ENCODE measurements around the gene BLVRA.

Gene BLVRA

DNA sequence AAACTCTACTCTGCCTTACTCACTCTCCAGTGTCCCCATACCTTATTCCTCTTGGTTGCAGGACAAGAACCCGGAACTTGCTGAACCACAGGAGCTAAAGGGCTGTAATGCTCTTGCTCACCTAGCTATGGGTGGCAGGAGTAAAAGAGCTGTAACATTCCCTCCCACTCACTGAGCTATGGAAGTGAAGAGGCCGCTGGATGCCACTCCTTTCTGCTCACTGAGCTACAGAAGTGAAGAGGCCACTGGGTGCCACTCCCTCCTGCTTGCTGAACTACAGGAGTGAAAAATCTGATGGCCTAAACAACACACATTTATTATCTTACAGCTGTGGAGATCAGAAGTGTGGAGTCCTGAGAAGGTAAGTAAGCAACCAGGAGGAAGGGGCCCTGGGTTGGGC lies 93.3 kb downstream of the BLVRA start:
- no peak for DNase-seq (ENCODE audit: extremely low spot score)
- ChIA-PET CTCF (interaction anchor here (0.6 to 1.7 kb wide), 8 partner anchors 9 to 412 kb away, joined by 3 to 10 read pairs (median 4); partner anchors contain the start of gene STK17A), POLR2A (no interaction called here)
- TF ChIP-seq, protein P1, sequence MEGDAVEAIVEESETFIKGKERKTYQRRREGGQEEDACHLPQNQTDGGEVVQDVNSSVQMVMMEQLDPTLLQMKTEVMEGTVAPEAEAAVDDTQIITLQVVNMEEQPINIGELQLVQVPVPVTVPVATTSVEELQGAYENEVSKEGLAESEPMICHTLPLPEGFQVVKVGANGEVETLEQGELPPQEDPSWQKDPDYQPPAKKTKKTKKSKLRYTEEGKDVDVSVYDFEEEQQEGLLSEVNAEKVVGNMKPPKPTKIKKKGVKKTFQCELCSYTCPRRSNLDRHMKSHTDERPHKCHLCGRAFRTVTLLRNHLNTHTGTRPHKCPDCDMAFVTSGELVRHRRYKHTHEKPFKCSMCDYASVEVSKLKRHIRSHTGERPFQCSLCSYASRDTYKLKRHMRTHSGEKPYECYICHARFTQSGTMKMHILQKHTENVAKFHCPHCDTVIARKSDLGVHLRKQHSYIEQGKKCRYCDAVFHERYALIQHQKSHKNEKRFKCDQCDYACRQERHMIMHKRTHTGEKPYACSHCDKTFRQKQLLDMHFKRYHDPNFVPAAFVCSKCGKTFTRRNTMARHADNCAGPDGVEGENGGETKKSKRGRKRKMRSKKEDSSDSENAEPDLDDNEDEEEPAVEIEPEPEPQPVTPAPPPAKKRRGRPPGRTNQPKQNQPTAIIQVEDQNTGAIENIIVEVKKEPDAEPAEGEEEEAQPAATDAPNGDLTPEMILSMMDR (IDR thresholded peaks at IDR 0.05; ENCODE audit: control extremely low read depth, extremely low read depth, low read depth, missing control alignments): no peak

DNA sequence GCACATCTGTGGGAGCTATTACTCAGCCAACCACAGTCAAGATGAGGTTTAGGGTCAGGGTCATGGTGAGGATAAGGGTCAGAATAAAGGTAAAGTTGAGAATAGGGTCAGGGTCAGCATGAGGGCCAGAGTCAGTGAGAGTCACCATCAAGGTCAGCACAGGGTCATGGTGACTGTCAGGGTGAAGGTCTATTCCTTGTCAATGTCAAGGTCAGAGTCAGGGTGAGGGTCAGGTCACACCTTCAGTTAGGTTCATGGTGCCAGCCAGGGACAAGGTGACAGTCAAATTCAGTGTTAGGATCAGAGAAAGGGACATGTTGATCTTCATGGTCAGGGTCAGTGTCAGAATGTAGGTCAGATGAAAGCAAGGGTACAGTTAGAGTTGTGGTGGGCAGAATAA lies 96.7 kb downstream of the BLVRA start:
- no peak for DNase-seq (ENCODE audit: extremely low spot score)
- ChIA-PET POLR2A (no interaction called here), CTCF (interaction anchor here (1.7 to 3.4 kb wide), 2 partner anchors 16 to 17 kb away, joined by 6 to 12 read pairs; no protein-coding TSS in a partner anchor)
- TF ChIP-seq, protein P1 (IDR thresholded peaks at IDR 0.05; ENCODE audit: control extremely low read depth, extremely low read depth, low read depth, missing control alignments): no peak

DNA sequence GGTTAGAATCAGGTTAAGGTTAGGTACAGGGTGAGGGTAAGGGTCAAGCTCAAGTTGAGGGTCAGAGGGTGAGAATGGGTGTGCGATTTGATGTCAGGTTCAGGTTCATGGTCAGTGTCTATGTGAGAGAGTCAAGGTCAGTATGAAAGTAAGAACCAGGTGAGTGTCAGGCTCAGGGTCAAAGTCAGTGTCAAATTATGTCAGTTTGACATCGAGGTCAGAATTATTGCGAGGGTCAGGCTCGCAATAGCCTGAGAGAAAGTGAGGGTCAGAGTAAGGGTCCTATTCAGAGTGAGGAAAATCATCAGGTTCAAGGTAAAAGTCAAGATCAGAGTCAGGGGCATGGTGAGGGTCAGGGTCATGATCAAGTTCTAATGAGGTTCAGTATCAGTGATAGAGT lies 97.8 kb downstream of the BLVRA start:
- POLR2A ChIA-PET: no interaction called here
- TF ChIP-seq, protein P1 (IDR thresholded peaks at IDR 0.05; ENCODE audit: control extremely low read depth, extremely low read depth, low read depth, missing control alignments): no peak
- CTCF ChIA-PET: interaction anchor here (0.7 to 3.4 kb wide), 4 partner anchors 8 to 18 kb away, joined by 3 to 12 read pairs (median 4); no protein-coding TSS in a partner anchor
- DNase-seq (ENCODE audit: extremely low spot score): no peak

Data from GM10248 (cell line).